ENCODE results near the gene PLB1.

DNA sequence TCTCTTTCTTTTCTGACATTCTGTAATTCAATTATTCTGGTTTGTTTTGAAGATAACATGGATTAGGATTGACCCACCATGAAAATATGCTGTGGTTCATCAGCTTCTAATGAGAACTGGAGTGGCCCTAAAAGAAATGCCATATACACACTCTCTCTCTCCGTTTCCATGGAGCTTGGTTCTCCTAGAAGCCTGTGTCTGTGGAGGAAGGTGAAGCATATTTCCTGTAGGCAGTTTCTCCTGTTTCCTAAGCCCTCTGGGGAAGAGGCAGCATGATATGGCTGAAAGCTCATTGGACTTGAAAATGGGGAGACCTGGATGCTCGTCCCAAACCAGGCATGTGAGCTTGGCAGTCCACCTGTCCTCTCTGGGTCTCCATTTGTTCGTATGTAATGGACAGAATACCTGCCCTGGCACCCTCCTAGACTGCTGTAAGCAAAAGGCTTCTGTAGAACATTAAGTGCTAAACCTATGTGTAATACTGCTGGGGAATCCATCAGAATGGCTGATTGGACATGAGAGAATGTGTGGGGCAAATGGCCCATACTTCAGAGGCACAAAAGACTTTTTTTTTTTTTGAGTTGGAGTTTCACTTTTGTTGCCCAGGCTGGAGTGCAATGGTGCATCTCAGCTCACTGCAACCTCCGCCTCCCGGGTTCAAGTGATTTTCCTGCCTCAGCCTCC, 180.4 kb downstream of the PLB1 start:
- TF ChIP-seq, protein P1, sequence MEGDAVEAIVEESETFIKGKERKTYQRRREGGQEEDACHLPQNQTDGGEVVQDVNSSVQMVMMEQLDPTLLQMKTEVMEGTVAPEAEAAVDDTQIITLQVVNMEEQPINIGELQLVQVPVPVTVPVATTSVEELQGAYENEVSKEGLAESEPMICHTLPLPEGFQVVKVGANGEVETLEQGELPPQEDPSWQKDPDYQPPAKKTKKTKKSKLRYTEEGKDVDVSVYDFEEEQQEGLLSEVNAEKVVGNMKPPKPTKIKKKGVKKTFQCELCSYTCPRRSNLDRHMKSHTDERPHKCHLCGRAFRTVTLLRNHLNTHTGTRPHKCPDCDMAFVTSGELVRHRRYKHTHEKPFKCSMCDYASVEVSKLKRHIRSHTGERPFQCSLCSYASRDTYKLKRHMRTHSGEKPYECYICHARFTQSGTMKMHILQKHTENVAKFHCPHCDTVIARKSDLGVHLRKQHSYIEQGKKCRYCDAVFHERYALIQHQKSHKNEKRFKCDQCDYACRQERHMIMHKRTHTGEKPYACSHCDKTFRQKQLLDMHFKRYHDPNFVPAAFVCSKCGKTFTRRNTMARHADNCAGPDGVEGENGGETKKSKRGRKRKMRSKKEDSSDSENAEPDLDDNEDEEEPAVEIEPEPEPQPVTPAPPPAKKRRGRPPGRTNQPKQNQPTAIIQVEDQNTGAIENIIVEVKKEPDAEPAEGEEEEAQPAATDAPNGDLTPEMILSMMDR (conservative IDR thresholded peaks at IDR 0.05; ENCODE audit: low read length): no peak
- TF ChIP-seq EZH2phosphoT487 (IDR thresholded peaks at IDR 0.05; ENCODE audit: borderline replicate concordance, low read depth, low read length): no peak
